HCT116 (cell line): Measurements from ENCODE around the gene IRS1.

Source experiments
- CTCF ChIP-seq, 3 experiments: fragments of 200-600 bp in 1 of 3; sonication (generic) in 1 of 3; IDR thresholded peaks in 2 of 3; conservative IDR thresholded peaks in 1 of 3; 2 replicates each; pipeline ENCODE4 v1.5.1; 2012 to 2017; ENCODE audit warnings: low read depth in 2 of 3, low read length in 2 of 3, antibody characterized with exemption in 1 of 3, borderline replicate concordance in 1 of 3, control low read depth in 1 of 3, mild to moderate bottlenecking in 1 of 3, mixed read lengths in 1 of 3, mixed run types in 1 of 3, moderate library complexity in 1 of 3; ENCODE audit not compliant: insufficient read depth in 1 of 3
- ELF1 ChIP-seq: IDR thresholded peaks from 2 replicates; pipeline ENCODE4 v1.6.1; 2012; ENCODE audit warnings: low read depth, borderline replicate concordance
- JUND ChIP-seq: IDR thresholded peaks from 2 replicates; pipeline ENCODE4 v1.6.1; 2012
- POLR2A ChIP-seq: IDR thresholded peaks from 2 replicates; pipeline ENCODE4 v1.7.0; 2011; ENCODE audit warnings: borderline replicate concordance; ENCODE audit not compliant: insufficient read depth, insufficient read length; ENCODE audit errors: extremely low read depth
- POLR2AphosphoS5 ChIP-seq: IDR thresholded peaks from 2 replicates; pipeline ENCODE4 v1.6.1; 2011; ENCODE audit warnings: mild to moderate bottlenecking, low read depth, low read length, moderate library complexity
- REST ChIP-seq: IDR thresholded peaks from 2 replicates; pipeline ENCODE4 v1.6.1; 2012; ENCODE audit warnings: low read depth
- SP1 ChIP-seq: IDR thresholded peaks from 2 replicates; pipeline ENCODE4 v1.6.1; 2012; ENCODE audit warnings: low read depth
- TCF7L2 ChIP-seq: IDR thresholded peaks from 2 replicates; pipeline ENCODE4 v1.7.0; 2011; ENCODE audit warnings: borderline replicate concordance, inconsistent platforms; ENCODE audit not compliant: insufficient read depth, insufficient read length; ENCODE audit errors: extremely low read depth
- ZFX ChIP-seq: fragments of 450-650 bp; IDR thresholded peaks from 2 replicates; pipeline ENCODE4 v1.6.1; 2017
- TF ChIP-seq, protein P1 (sequence below): IDR thresholded peaks from 2 replicates; pipeline ENCODE4 v1.6.1; 2012
- TF ChIP-seq, protein P2 (sequence below): IDR thresholded peaks from 2 replicates; pipeline ENCODE4 v1.6.1; 2011; ENCODE audit warnings: mild to moderate bottlenecking, low read length, moderate library complexity; ENCODE audit not compliant: insufficient replicate concordance; ENCODE audit errors: extremely low read depth

- TF ChIP-seq CTCF (IDR thresholded peaks at IDR 0.05 in 2 of 3, conservative IDR thresholded peaks at IDR 0.05 in 1 of 3; ENCODE audit: borderline replicate concordance in 1 of 3, insufficient read depth in 1 of 3, low read depth in 2 of 3, low read length in 2 of 3) = no peak
- no peak for TF ChIP-seq SP1
- no peak for TF ChIP-seq ELF1
- TF ChIP-seq, protein P1, sequence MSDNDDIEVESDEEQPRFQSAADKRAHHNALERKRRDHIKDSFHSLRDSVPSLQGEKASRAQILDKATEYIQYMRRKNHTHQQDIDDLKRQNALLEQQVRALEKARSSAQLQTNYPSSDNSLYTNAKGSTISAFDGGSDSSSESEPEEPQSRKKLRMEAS = no peak
- no peak for TF ChIP-seq REST
- no peak for TF ChIP-seq JUND
- TF ChIP-seq POLR2A = no peak
- TF ChIP-seq ZFX = no peak
- TF ChIP-seq, protein P2, sequence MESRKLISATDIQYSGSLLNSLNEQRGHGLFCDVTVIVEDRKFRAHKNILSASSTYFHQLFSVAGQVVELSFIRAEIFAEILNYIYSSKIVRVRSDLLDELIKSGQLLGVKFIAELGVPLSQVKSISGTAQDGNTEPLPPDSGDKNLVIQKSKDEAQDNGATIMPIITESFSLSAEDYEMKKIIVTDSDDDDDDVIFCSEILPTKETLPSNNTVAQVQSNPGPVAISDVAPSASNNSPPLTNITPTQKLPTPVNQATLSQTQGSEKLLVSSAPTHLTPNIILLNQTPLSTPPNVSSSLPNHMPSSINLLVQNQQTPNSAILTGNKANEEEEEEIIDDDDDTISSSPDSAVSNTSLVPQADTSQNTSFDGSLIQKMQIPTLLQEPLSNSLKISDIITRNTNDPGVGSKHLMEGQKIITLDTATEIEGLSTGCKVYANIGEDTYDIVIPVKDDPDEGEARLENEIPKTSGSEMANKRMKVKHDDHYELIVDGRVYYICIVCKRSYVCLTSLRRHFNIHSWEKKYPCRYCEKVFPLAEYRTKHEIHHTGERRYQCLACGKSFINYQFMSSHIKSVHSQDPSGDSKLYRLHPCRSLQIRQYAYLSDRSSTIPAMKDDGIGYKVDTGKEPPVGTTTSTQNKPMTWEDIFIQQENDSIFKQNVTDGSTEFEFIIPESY = no peak
- no peak for TF ChIP-seq POLR2AphosphoS5
- TF ChIP-seq TCF7L2 = no peak
Measured at GRCh38 chr2:226727251-226727650, 72.4 kb downstream of the IRS1 start.
